Measurements from ENCODE around the gene CBR1. TPM values are rescaled to one million over a fixed set of nuclear protein-coding genes. Genes with fewer than 3 reads are reported as not detected.

The CBR1 gene
- polyA plus RNA-seq, 1 donor (not counting 4 experiments of a cell fraction or from before 2014, with no cell fraction given) = 207 TPM

DNA sequence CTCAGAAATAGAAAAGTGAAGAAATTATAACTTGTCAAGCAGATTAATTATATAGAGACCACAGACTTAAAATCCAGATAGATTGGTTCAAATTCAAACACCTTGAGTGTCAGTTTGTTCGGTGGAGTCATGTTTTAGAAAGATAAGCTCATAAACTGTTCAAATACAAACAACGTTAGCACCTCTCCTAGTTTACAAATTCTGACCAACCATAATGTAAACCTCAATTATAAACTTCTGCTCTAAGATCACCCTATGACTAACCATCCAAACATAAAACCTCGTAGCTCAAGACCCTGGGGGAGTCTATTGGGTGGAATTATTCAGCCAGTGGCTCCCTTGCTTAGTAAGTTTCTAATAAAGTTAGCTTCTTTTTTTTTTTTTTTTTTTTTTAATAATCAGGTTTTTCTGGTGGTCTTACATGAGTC, 12.4 kb downstream of the CBR1 start:
- no peak for TF ChIP-seq EZH2 (IDR thresholded peaks at IDR 0.05; ENCODE audit: low read length)
- TF ChIP-seq, protein P1, sequence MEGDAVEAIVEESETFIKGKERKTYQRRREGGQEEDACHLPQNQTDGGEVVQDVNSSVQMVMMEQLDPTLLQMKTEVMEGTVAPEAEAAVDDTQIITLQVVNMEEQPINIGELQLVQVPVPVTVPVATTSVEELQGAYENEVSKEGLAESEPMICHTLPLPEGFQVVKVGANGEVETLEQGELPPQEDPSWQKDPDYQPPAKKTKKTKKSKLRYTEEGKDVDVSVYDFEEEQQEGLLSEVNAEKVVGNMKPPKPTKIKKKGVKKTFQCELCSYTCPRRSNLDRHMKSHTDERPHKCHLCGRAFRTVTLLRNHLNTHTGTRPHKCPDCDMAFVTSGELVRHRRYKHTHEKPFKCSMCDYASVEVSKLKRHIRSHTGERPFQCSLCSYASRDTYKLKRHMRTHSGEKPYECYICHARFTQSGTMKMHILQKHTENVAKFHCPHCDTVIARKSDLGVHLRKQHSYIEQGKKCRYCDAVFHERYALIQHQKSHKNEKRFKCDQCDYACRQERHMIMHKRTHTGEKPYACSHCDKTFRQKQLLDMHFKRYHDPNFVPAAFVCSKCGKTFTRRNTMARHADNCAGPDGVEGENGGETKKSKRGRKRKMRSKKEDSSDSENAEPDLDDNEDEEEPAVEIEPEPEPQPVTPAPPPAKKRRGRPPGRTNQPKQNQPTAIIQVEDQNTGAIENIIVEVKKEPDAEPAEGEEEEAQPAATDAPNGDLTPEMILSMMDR (optimal IDR thresholded peaks at IDR 0.05 in 1 of 3, IDR thresholded peaks at IDR 0.05 in 1 of 3, conservative IDR thresholded peaks at IDR 0.05 in 1 of 3; ENCODE audit: extremely low read depth in 1 of 3, insufficient read depth in 2 of 3, low read length in 3 of 3) = no peak
- no peaks in the 10 kb centered on the region for H3K36me3 ChIP-seq (ENCODE audit: control insufficient read depth in 2 of 2, extremely low read depth in 1 of 2, insufficient read depth in 2 of 2, low read length in 2 of 2)
- H3K27me3 ChIP-seq (ENCODE audit: control insufficient read depth, extremely low read depth, insufficient read depth, low read length) = no peaks in the 10 kb centered on the region
- H4K20me1 ChIP-seq (ENCODE audit: control insufficient read depth, extremely low read depth, insufficient read depth, low read length) = no peaks in the 10 kb centered on the region
- FAIRE-seq = no peak
- no peak overlapping the region for H3K4me3 ChIP-seq (ENCODE audit: control insufficient read depth in 2 of 3, extremely low read depth in 1 of 3, insufficient read depth in 2 of 3, low read depth in 1 of 3, low read length in 3 of 3)
- peaks cover 11% of the 10 kb centered on the region for H3K4me1 ChIP-seq (ENCODE audit: control insufficient read depth, extremely low read depth, insufficient read depth, low read length)
- no peaks in the 10 kb centered on the region for H3K79me2 ChIP-seq (ENCODE audit: control insufficient read depth, insufficient read depth, low read length)
- dilution Hi-C loops (cut with MboI; ENCODE audit: extremely low pct_ligation_motif_present, low sequenced_read_pairs) = no loop called here
- H3K9ac ChIP-seq (ENCODE audit: control insufficient read depth, extremely low read depth, insufficient read depth, low read length) = no peak overlapping the region
- H3K9me1 ChIP-seq (ENCODE audit: control insufficient read depth, extremely low read depth, insufficient read depth, low read length) = no peaks in the 10 kb centered on the region
- no peak overlapping the region for H3K4me2 ChIP-seq (ENCODE audit: control insufficient read depth, extremely low read depth, insufficient read depth, low read depth, low read length)
- DNase-seq (ENCODE audit: low read depth, low spot score) = no peak
- H3K9me3 ChIP-seq (ENCODE audit: control insufficient read depth, low read depth, low read length) = no peaks in the 10 kb centered on the region
- H3K27ac ChIP-seq (ENCODE audit: control insufficient read depth, insufficient read depth, low read length) = no peak overlapping the region
- no peak overlapping the region for H2AFZ ChIP-seq (ENCODE audit: control insufficient read depth, low read length)

DNA sequence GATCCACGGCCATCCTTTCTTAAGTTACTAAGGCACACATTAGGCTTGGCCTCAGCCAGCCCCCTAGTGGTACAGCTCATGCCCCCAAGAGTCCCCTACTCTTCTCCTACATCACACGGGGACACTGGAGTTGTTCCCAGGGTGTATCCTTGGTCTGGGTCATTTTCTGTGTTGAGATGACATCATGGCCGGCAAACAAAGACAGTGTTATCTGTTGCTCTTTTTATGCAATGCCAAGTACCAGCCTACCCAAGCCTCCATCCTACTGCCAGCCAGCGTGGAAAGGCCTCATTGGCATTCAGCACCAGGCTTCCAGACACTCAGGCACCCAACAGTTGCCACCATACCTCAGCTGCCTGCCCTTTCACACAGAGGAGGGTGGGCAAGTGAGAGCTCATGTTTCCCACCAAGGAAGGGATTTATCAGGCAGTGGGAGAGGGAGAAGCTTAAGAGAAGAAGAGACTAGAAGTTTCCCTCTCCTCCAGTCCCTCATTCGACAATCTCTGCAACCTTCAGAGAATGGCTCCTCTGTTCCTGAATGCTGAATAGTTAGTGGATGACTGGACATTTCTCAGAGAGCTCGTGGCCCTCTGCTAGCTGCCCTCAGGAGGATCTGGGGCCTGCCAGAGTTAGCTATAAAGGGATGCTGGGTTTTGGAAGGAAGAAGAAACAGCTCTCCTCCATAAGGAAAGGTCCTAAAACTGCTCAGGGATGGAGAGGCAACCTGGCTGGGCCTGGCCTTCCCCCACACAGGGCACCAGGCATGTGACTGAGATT, 17.7 kb downstream of the CBR1 start:
- Histone ChIP-seq H3K4me2 (ENCODE audit: control insufficient read depth, extremely low read depth, insufficient read depth, low read depth, low read length) (no peak overlapping the region), H3K4me1 (ENCODE audit: control insufficient read depth, extremely low read depth, insufficient read depth, low read length) (peaks cover 21% of the 10 kb centered on the region), H3K9ac (ENCODE audit: control insufficient read depth, extremely low read depth, insufficient read depth, low read length) (no peak overlapping the region), H3K27ac (ENCODE audit: control insufficient read depth, insufficient read depth, low read length) (no peak overlapping the region), H3K9me1 (ENCODE audit: control insufficient read depth, extremely low read depth, insufficient read depth, low read length) (no peaks in the 10 kb centered on the region), H3K36me3 (ENCODE audit: control insufficient read depth in 2 of 2, extremely low read depth in 1 of 2, insufficient read depth in 2 of 2, low read length in 2 of 2) (no peaks in the 10 kb centered on the region), H3K4me3 (ENCODE audit: control insufficient read depth in 2 of 3, extremely low read depth in 1 of 3, insufficient read depth in 2 of 3, low read depth in 1 of 3, low read length in 3 of 3) (no peak overlapping the region), H3K9me3 (ENCODE audit: control insufficient read depth, low read depth, low read length) (no peaks in the 10 kb centered on the region), H2AFZ (ENCODE audit: control insufficient read depth, low read length) (peak overlapping the region; percentile 46), H3K79me2 (ENCODE audit: control insufficient read depth, insufficient read depth, low read length) (no peaks in the 10 kb centered on the region), H3K27me3 (ENCODE audit: control insufficient read depth, extremely low read depth, insufficient read depth, low read length) (no peaks in the 10 kb centered on the region), H4K20me1 (ENCODE audit: control insufficient read depth, extremely low read depth, insufficient read depth, low read length) (no peaks in the 10 kb centered on the region)
- DNase-seq (ENCODE audit: low read depth, low spot score) = no peak
- TF ChIP-seq, protein P1 (optimal IDR thresholded peaks at IDR 0.05 in 1 of 3, IDR thresholded peaks at IDR 0.05 in 1 of 3, conservative IDR thresholded peaks at IDR 0.05 in 1 of 3; ENCODE audit: extremely low read depth in 1 of 3, insufficient read depth in 2 of 3, low read length in 3 of 3) = no peak
- no peak for TF ChIP-seq EZH2 (IDR thresholded peaks at IDR 0.05; ENCODE audit: low read length)
- peak; percentile 51 for FAIRE-seq
- dilution Hi-C loops (cut with MboI; ENCODE audit: extremely low pct_ligation_motif_present, low sequenced_read_pairs) = no loop called here

Measured in keratinocyte (primary cell).